ENCODE measurements around the gene VTA1. TPM values are rescaled to one million over a fixed set of nuclear protein-coding genes. Genes with fewer than 3 reads are reported as not detected.

Gene VTA1
- total RNA-seq, 6 experiments from 2014 or later = 68.3 to 81.3 (median 77.1) TPM

- no peaks in the 10 kb centered on the region for H3K27me3 Mint-ChIP-seq (ENCODE audit: insufficient read depth)
- no peak overlapping the region for H3K4me3 Mint-ChIP-seq
- H3K36me3 Mint-ChIP-seq (ENCODE audit: low read depth) = peaks cover 4% of the 10 kb centered on the region; the same call in 1 of the 2 replicates
- peaks cover 4% of the 10 kb centered on the region; the same call in 1 of the 2 replicates for H3K9me3 Mint-ChIP-seq
- TF ChIP-seq, protein P1, sequence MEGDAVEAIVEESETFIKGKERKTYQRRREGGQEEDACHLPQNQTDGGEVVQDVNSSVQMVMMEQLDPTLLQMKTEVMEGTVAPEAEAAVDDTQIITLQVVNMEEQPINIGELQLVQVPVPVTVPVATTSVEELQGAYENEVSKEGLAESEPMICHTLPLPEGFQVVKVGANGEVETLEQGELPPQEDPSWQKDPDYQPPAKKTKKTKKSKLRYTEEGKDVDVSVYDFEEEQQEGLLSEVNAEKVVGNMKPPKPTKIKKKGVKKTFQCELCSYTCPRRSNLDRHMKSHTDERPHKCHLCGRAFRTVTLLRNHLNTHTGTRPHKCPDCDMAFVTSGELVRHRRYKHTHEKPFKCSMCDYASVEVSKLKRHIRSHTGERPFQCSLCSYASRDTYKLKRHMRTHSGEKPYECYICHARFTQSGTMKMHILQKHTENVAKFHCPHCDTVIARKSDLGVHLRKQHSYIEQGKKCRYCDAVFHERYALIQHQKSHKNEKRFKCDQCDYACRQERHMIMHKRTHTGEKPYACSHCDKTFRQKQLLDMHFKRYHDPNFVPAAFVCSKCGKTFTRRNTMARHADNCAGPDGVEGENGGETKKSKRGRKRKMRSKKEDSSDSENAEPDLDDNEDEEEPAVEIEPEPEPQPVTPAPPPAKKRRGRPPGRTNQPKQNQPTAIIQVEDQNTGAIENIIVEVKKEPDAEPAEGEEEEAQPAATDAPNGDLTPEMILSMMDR (IDR thresholded peaks at IDR 0.05) = no peak
- no peak for DNase-seq
- no peak overlapping the region for H3K27ac Mint-ChIP-seq
- peaks cover 12% of the 10 kb centered on the region for H3K4me1 Mint-ChIP-seq (ENCODE audit: low read depth)
These were observed 107.5 kb downstream of the VTA1 start for GRCh38 chr6:142254513-142254912.

DNA sequence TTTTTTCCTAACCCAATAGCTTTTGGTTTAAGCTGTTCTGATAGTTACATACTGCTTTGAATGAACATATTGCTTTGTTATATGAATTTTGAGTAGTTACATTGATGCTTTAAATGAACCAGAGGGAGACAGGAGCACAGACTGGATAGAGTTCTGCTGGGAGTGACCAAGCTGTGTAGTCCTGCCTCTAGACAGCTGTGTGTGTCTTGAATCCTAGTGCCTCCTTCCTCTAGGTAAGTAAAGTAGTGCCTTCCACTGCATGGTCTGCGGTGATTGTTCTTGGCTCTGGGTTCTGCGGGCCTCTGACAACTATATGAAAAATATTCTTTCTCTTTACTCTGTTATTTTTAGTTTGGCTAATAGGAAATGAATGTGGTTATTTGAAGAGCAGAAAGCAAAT, 108.7 kb downstream of the VTA1 start:
- no peak overlapping the region for H3K4me3 Mint-ChIP-seq
- H3K4me1 Mint-ChIP-seq (ENCODE audit: low read depth) = peaks cover 5% of the 10 kb centered on the region; the same call in 1 of the 2 replicates
- H3K27ac Mint-ChIP-seq = no peak overlapping the region
- H3K27me3 Mint-ChIP-seq (ENCODE audit: insufficient read depth) = no peaks in the 10 kb centered on the region
- DNase-seq = no peak
- peaks cover 4% of the 10 kb centered on the region; the same call in 1 of the 2 replicates for H3K9me3 Mint-ChIP-seq
- peaks cover 4% of the 10 kb centered on the region; the same call in 1 of the 2 replicates for H3K36me3 Mint-ChIP-seq (ENCODE audit: low read depth)
- TF ChIP-seq, protein P1 (IDR thresholded peaks at IDR 0.05) = no peak

DNA sequence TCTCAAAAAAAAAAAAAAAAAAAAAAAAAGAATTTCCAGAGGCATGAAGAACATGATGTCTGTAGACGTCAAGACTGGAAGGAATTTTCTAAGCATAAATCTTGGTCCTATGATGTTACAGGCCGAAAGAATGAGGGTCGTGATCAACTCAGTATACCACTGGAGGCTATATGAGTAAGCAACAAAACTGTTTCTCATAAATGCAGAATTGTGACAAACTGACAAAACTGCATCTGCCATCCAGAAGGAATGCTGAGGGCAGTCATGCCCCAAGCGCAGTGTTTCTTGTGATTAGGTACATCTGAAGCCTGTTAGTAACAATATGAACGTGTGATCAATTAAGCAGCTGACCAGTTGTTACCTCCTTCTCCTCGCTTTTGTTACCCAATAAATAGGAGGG, 111.2 kb downstream of the VTA1 start:
- Mint-ChIP-seq H3K4me3 (no peak overlapping the region), H3K4me1 (ENCODE audit: low read depth) (peaks cover 20% of the 10 kb centered on the region), H3K9me3 (peaks cover 4% of the 10 kb centered on the region; the same call in 1 of the 2 replicates), H3K27me3 (ENCODE audit: insufficient read depth) (no peaks in the 10 kb centered on the region), H3K27ac (no peak overlapping the region), H3K36me3 (ENCODE audit: low read depth) (peaks cover 11% of the 10 kb centered on the region; the same call in 1 of the 2 replicates)
- TF ChIP-seq, protein P1 (IDR thresholded peaks at IDR 0.05) = no peak
- no peak for DNase-seq

- H3K27ac Mint-ChIP-seq = no peak overlapping the region
- H3K9me3 Mint-ChIP-seq = peaks cover 4% of the 10 kb centered on the region; the same call in 1 of the 2 replicates
- H3K4me1 Mint-ChIP-seq (ENCODE audit: low read depth) = peaks cover 20% of the 10 kb centered on the region
- no peaks in the 10 kb centered on the region for H3K27me3 Mint-ChIP-seq (ENCODE audit: insufficient read depth)
- peaks cover 11% of the 10 kb centered on the region; the same call in 1 of the 2 replicates for H3K36me3 Mint-ChIP-seq (ENCODE audit: low read depth)
- DNase-seq = no peak
- no peak overlapping the region for H3K4me3 Mint-ChIP-seq
- TF ChIP-seq, protein P1 (IDR thresholded peaks at IDR 0.05) = no peak
These were observed 111.7 kb downstream of the VTA1 start for GRCh38 chr6:142258757-142259156.

- peaks cover 20% of the 10 kb centered on the region for H3K4me1 Mint-ChIP-seq (ENCODE audit: low read depth)
- H3K27ac Mint-ChIP-seq = no peak overlapping the region
- H3K9me3 Mint-ChIP-seq = peaks cover 4% of the 10 kb centered on the region; the same call in 1 of the 2 replicates
- no peak overlapping the region for H3K4me3 Mint-ChIP-seq
- no peaks in the 10 kb centered on the region for H3K27me3 Mint-ChIP-seq (ENCODE audit: insufficient read depth)
- no peak for DNase-seq
- TF ChIP-seq, protein P1 (IDR thresholded peaks at IDR 0.05) = no peak
- H3K36me3 Mint-ChIP-seq (ENCODE audit: low read depth) = peaks cover 11% of the 10 kb centered on the region; the same call in 1 of the 2 replicates
These were observed 113.7 kb downstream of the VTA1 start for GRCh38 chr6:142260748-142261147.
